ENCODE measurements around the gene UBE2E2. TPM values are rescaled to one million over a fixed set of nuclear protein-coding genes. Genes with fewer than 3 reads are reported as not detected.
A peak's percentile ranks its signal among the peaks of the same experiment; 100 is the strongest.

The UBE2E2 gene
- total RNA-seq, 1 donor from 2014 or later = 34.1 TPM

- DNase-seq (ENCODE audit: low read depth, low spot score) = no peak
Measured at GRCh38 chr3:23385327-23385726, 182.2 kb downstream of the UBE2E2 start.

GRCh38 chr3:23387286-23387918, 184.3 kb downstream of the UBE2E2 start:
- no peak for DNase-seq (ENCODE audit: low read depth, low spot score)

- no peak for DNase-seq (ENCODE audit: low read depth, low spot score)
Measured at GRCh38 chr3:23389089-23389488, 186.0 kb downstream of the UBE2E2 start.

GRCh38 chr3:23389686-23390085, 186.6 kb downstream of the UBE2E2 start:
- DNase-seq (ENCODE audit: low read depth, low spot score) = no peak

- DNase-seq (ENCODE audit: low read depth, low spot score) = no peak
Measured at GRCh38 chr3:23390446-23390845, 187.3 kb downstream of the UBE2E2 start.

- no peak for DNase-seq (ENCODE audit: low read depth, low spot score)
Measured at GRCh38 chr3:23390989-23391553, 187.9 kb downstream of the UBE2E2 start.

GRCh38 chr3:23395115-23395514, 192.0 kb downstream of the UBE2E2 start:
- no peak for DNase-seq (ENCODE audit: low read depth, low spot score)

- DNase-seq (ENCODE audit: low read depth, low spot score) = no peak
Measured at GRCh38 chr3:23396746-23397145, 193.6 kb downstream of the UBE2E2 start.

- no peak for DNase-seq (ENCODE audit: low read depth, low spot score)
Measured at GRCh38 chr3:23399221-23399620, 196.1 kb downstream of the UBE2E2 start.

GRCh38 chr3:23402728-23403492, 199.8 kb downstream of the UBE2E2 start:
- no peak for DNase-seq (ENCODE audit: low read depth, low spot score)

GRCh38 chr3:23404246-23404645, 201.1 kb downstream of the UBE2E2 start:
- peak; percentile 10 for DNase-seq (ENCODE audit: low read depth, low spot score)

GRCh38 chr3:23405081-23405480, 202.0 kb downstream of the UBE2E2 start:
- DNase-seq (ENCODE audit: low read depth, low spot score) = no peak

- no peak for DNase-seq (ENCODE audit: low read depth, low spot score)
Measured at GRCh38 chr3:23406601-23407000, 203.5 kb downstream of the UBE2E2 start.

- DNase-seq (ENCODE audit: low read depth, low spot score) = no peak
Measured at GRCh38 chr3:23418026-23418425, 214.9 kb downstream of the UBE2E2 start.

GRCh38 chr3:23421811-23422516, 218.8 kb downstream of the UBE2E2 start:
- DNase-seq (ENCODE audit: low read depth, low spot score) = peak; percentile 8

GRCh38 chr3:23422517-23422851, 219.4 kb downstream of the UBE2E2 start:
- DNase-seq (ENCODE audit: low read depth, low spot score) = no peak

GRCh38 chr3:23425410-23425809, 222.3 kb downstream of the UBE2E2 start:
- DNase-seq (ENCODE audit: low read depth, low spot score) = no peak

GRCh38 chr3:23430781-23431398, 227.8 kb downstream of the UBE2E2 start:
- no peak for DNase-seq (ENCODE audit: low read depth, low spot score)

- DNase-seq (ENCODE audit: low read depth, low spot score) = no peak
Measured at GRCh38 chr3:23431764-23432163, 228.6 kb downstream of the UBE2E2 start.

- no peak for DNase-seq (ENCODE audit: low read depth, low spot score)
Measured at GRCh38 chr3:23435318-23435717, 232.2 kb downstream of the UBE2E2 start.

GRCh38 chr3:23435904-23436303, 232.8 kb downstream of the UBE2E2 start:
- no peak for DNase-seq (ENCODE audit: low read depth, low spot score)
